Measurements from ENCODE around the gene CHN1.

The CHN1 gene

DNA sequence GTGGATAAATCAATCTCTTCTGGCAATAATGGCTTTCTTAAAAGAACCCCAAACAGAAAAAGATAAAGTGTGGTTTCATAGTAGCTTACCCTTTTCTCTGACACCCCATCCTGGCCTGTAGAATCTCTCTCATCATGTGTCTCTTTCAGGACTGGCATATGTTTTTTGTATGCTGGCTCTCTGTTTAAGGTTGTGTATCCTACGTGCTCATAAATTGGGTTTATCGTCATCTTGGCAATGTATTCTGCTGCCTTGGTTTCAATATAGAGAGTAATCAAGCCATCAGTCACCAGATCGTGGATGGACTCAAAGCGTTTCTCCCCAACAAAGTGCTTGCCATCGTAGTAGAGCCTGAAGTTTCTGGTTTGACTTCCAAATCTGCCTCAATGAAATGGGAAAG is 127.4 kb downstream of the CHN1 start:
- in situ Hi-C loops (cut with MboI; ENCODE audit: low sequenced_read_pairs): no loop called here

DNA sequence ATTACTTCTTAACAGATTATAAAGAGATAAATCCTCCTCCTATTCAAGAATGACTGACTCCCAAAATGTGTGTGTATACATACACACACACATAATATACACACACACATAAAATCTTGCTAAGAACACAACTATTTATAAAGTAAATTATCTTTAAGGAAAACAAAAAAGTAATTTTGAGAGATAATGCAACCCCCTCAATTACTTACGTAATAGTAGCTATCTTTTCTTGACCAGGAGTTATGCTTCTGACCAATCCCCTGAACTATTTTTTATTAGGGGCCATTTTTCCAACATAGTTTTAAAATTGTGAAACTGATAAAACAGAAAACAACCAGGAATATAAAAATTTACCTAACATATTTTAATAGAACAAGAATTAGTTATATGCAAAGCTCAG is 127.9 kb downstream of the CHN1 start:
- in situ Hi-C loops (cut with MboI; ENCODE audit: low sequenced_read_pairs): no loop called here

DNA sequence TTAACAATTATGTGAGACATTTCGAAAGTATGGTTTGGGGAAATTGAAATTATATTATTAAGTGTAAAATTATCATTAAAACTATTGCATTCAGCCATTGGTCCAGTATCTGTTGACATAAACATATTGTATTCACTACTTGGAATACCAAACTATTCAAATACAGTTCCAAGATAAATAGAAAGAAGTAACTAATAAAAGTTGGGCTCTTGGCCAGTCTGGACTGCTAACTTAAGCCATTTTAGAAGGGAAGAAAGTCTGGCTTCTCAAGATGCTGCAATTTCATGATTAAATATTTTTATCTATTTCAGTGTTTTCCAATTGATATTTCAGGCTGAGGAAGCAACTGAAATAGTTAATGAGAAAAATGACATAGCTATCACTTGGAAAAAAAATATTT is 131.1 kb downstream of the CHN1 start:
- in situ Hi-C loops (cut with MboI; ENCODE audit: low sequenced_read_pairs): no loop called here

DNA sequence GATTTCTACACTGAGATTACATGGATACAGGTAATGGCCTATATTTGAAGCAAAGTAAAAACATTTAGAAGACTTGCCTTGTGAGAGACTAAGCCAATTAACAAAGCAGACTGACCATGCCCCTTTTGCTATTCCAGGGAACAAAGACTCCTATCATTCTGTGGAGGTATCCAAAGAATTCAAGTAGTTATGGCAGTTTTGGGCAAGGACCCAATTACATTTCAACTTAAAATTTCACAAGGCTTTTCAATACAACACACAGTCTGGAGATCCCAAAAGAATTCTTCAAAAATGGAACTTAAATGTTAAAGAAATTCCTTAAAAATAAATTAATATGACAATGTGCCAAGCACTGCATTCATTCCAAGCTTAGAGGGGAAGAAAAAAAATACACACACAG is 131.7 kb downstream of the CHN1 start:
- in situ Hi-C loops (cut with MboI; ENCODE audit: low sequenced_read_pairs): no loop called here

DNA sequence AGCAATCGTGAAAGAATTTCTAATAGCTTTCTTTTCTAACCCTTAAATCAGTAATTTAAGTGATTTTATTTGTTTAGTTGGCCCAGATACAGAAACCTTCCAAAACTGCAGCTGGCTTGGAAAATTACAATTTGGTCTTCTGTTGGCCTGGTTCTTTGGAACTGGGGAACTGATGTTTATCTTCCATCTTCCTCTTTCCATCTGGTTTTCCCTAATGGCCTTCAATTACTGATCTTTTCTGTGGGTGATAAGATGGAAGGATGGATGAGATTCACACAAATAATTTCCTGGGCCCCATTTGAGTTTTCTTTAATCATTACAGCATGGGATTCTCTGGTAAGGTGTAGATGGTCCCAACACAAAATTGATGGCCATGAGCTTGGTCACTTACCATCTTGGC is 134.4 kb downstream of the CHN1 start:
- in situ Hi-C loops (cut with MboI; ENCODE audit: low sequenced_read_pairs): no loop called here

DNA sequence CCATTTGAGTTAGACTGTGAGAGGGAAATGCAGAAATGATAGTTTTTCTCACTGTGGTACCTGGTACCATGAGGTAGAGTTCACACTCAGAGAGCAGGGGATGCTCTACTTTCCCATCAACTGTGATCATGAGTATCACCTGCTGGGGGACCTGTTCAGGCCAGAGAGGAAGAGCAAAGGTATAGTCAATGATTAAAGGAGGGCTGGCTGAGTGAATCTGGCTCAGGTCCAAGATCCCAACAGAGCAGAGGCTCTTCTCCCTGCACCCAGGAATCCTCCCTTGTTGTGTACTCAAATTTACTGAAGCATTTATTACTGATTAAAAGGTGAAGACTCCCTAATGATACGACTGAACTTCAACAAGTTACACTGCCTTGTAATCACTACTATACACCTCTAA is 136.3 kb downstream of the CHN1 start:
- in situ Hi-C loops (cut with MboI; ENCODE audit: low sequenced_read_pairs): no loop called here

DNA sequence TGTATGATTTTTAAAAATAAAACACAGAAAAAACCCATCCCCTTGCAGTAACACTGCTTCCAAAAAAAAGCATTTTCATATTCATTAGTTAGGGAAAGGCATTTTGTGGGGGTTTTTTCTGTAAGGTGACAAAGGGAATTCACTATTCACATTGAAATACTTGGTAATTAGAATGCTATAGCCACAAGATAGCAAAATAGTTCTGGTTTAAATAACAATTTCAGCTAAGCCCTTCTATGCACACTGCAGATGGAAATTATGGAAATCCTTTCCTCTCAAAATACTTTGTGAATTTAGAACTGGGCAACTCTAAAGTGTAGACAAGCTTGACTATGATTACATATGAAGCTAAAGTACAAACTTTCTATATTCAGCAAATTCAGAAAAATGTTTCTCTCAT is 138.8 kb downstream of the CHN1 start:
- in situ Hi-C loops (cut with MboI; ENCODE audit: low sequenced_read_pairs): no loop called here

DNA sequence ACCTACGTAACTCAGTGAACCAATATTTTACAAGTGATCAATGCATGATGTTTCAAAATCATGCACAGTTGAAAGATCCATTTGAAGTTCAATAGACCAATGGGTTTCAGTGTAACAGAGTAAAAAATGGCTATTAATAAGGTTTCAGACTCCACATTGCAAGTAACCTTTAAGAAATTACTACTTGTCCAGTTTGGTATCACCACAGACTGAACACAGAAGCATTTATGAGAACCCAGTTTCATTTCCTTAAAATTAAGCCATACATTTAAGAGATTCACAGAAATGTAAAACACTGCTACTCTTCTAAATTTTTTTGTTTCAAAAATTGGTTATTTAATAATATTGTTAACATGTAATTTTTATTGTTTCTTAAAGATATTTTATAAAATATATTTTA is 142.0 kb downstream of the CHN1 start:
- in situ Hi-C loops (cut with MboI; ENCODE audit: low sequenced_read_pairs): no loop called here

DNA sequence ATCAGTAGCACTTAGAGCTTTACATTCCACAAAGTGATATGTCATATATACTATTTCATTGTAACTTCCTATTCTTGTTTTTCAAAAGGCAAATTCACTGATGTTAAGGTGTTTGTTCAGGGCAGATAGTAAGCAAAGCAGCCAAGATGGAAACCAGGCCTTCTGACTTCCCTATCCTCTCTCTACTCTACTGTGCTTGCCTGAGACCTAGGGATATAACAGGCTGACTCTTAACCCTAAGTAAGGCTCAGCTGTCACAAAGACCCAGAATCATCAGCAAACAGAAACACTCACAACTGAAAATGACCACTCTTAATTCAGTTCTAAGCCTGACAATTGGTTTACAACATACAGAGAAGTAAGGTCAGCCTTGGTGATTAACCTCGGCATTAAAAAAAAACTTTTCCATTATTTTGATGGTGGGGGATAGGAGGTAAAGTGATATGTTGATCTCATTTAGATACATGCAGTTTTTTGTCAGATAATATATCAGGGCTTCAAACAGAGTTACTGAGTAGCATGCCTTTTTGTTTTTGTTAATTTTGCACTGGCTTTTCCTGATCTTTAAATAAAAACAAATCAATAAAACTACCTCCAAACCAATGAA is 145.5 kb downstream of the CHN1 start:
- in situ Hi-C loops (cut with MboI; ENCODE audit: low sequenced_read_pairs): no loop called here

DNA sequence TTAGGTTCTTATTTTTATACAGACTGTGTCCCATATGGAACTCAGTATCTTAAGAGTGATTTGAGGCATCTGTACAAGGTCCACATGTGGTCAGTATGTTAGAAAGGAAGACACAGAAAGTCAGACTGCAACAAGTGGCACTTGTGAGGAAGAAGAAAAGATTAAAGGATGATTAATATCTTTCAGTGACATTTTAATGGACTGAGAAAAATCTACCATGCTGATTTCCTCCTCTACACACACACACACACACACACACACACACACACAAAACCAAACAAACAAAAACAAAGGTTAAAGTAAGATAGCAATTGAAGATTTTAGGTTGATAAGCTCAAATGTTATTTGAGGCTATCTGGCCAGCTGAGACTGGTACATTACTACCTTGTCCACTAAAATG is 146.4 kb downstream of the CHN1 start:
- in situ Hi-C loops (cut with MboI; ENCODE audit: low sequenced_read_pairs): no loop called here

DNA sequence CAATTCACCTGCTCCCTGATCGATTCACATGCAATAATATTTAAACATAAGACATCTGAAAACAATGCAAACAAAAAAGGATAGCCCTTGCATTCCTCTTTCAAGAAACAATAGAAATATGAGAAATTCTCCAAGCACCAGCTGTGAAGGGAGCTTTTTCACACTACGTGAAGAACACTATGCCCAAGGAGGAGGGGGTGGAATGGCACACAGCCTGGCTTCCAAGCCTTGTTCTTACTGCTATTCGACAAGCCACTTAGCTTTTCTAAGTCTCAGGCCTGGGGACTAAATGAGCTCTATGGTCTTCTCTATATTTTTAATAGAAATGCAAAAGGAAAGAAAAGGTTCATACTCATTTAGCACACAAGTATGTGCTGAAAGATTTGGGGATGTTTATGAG is 148.7 kb downstream of the CHN1 start:
- in situ Hi-C loops (cut with MboI; ENCODE audit: low sequenced_read_pairs): no loop called here

DNA sequence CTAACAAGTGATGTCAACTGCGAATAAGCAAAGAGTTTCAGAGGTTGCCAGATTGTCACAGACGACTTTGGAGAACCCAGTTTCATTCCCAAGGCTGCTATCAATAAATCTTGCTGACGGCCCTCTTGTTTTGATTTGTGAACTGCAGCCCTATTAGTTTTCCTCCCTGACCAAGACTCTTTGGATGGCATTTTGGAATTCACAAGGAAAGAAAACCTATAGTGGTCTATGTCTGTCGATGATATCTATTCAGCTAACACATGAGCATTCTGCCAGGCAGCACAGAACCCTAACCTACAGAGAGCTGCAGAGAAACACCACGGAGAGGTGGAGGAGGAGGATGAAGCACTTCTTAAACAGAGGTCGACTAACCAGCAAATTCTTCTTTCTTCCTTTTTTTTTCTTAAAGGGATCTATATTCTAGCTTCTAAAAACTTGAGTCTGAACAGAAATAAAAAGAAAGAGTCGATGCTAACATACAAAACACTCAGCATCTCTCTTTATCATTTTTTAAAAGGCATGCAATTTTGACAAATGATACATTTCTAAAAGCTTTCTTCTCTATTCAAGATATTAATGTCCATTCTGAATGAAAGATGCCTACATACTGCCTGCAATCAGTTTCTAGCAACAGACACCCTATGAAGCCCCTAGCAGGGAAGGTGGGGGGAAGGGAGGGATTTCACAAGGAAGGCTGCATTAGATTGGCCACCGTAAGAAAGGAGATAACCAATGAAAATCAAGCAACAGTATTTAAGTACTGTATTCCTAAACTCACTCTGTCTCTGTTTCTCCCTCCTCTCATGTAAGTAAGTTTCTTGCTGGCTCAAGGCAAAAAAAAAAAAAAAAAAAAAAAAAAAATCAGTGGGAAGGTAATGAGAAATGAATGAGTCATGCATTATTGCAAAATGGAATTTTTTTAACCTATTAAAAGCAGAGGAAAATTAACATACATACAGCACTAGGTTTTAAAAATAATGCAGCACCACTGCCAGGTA is 157.9 kb downstream of the CHN1 start:
- in situ Hi-C loops (cut with MboI; ENCODE audit: low sequenced_read_pairs): no loop called here

DNA sequence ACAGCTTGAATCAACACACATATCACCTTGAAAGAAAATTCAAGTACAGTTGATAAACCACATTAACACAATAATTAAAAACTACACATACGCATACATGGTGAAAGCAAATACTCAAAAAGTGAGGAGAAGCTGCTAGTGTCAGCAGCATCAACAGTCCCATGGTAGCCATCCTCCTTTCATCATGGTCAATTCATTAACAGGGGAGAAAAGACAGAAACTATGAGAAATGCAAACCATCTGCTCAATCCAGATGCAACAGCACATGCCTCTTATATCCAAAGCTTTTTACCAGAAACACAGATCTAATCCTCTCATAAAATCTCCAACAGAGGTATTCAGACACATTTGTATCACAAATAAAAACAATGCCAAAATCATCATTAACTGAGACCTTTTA is 159.0 kb downstream of the CHN1 start:
- in situ Hi-C loops (cut with MboI; ENCODE audit: low sequenced_read_pairs): no loop called here

DNA sequence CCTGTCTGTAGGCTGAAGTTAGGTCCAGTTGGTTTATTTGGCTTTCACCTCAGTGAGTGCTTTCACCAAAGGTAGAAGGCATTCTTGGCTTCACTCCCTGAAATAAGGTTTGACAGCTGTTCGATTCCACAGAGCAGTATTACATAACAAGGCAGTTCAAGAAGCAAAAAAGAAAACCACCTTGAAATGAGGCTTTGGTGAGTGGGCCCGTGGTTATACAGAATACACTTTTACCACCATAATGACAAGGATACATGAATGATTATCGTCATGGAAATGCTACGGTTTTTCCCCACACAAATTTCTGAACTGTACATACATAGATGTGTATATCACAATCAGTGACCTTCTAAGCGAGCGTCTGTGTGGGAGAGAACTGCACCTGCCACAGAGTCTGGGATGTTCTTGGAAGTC is 160.9 kb downstream of the CHN1 start:
- in situ Hi-C loops (cut with MboI; ENCODE audit: low sequenced_read_pairs): no loop called here

DNA sequence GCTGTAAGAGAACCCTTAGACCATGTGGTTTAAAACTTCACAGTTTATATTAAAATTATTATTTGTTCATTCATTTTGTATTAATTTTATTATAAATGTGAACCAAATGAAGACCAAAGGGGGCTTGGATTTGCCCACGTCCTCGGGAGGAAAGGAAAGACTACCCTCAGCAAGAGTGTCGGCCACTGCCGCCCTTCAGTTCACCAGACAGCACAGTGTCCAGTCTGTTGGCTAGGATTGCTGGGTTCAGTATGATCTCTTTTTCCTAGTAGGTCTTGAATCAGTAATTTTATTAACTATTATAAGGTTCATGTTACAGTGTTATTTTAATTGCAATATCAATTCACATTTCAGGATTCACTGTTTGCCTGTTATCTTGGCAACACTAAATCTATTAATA is 162.7 kb downstream of the CHN1 start:
- in situ Hi-C loops (cut with MboI; ENCODE audit: low sequenced_read_pairs): no loop called here

DNA sequence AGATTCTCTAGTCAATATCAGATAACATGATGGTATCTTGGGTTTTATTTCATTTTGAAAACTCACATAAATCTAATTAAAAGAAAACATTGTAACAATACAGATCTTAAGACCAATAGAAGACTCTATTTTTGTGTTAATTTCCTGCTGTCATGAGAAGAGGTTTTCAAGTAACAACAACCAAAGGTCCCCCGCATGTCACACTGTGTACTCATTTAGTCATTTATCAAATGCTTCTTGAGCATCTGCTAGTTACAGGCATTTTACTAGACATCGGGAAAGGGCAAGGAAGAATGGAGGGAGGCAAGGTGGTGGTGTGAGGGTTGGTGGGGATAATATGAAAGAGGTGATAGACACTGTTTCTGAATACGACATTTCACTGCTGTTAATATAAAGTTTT is 163.2 kb downstream of the CHN1 start:
- in situ Hi-C loops (cut with MboI; ENCODE audit: low sequenced_read_pairs): no loop called here

DNA sequence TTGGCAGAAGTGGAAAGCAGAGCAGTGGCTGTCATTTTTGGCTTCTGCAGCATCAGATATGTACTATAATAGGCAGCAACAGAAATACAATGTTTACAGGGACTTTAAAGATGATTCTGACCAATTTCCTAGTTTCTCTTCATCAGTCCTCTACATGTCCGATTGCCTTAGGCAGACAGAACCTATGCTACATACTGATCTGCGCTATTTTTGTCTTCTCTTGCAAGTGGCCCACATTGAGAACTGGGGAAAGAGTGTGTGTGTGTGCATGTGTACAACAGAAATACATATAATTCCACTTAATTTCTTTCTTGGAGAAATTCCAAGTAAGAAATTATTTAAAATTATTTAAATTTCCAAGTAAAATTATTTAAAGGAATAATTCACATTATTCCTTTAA is 163.8 kb downstream of the CHN1 start:
- in situ Hi-C loops (cut with MboI; ENCODE audit: low sequenced_read_pairs): no loop called here

DNA sequence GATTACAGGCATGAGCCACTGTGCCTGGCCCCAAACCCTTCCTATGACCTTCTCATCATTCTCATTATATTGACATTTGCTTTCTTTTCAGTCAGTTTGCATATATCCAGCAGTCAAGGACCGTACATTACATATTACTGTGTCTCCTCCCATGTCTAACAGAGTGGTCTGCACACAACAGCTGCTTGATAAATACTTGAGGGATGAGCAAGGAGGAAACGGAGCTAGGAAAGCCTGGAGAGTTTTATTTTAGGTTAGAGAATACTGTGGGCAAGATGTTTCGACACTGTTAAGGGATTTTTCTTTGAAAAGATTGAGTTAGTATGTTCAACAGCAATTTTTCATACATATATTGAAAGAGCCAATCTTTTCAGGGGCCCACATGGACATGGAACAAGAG is 164.7 kb downstream of the CHN1 start:
- in situ Hi-C loops (cut with MboI; ENCODE audit: low sequenced_read_pairs): no loop called here

DNA sequence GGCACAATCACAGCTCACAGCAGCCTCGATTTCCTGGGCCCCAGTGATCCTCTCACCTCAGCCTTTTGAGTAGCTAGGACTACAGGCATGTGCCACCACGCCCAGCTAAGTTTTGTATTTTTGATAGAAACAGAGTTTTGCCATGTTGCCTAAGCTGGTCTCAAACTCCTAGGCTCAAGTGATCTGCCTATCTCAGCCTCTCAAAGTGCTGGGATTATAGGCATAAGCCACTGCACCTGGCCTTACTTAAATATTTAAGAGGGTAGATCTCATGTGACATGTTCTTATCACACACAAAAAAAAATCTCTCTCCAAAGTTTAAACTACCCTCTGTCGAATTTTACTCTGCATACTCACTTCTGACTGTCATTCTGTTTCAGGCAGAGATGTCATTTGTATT is 165.5 kb downstream of the CHN1 start:
- in situ Hi-C loops (cut with MboI; ENCODE audit: low sequenced_read_pairs): no loop called here

DNA sequence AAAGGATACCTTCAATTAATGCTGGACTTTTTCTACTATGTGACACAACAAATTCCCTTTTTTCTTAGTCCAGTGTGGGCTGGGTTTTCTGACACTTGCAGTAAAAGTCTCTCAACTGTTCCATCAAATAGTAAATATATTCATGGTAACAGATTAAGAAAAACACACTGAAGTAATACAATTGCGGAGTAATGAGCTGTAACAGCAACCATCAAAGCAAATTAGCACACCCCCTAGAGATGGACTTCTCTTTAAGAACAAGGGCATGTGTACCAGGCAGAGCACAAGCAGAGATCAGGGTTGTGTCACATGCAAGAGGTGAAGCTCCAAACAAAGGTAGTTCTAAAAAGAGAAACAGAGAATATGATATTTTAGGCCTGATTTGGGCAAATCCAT is 168.2 kb downstream of the CHN1 start:
- in situ Hi-C loops (cut with MboI; ENCODE audit: low sequenced_read_pairs): no loop called here

DNA sequence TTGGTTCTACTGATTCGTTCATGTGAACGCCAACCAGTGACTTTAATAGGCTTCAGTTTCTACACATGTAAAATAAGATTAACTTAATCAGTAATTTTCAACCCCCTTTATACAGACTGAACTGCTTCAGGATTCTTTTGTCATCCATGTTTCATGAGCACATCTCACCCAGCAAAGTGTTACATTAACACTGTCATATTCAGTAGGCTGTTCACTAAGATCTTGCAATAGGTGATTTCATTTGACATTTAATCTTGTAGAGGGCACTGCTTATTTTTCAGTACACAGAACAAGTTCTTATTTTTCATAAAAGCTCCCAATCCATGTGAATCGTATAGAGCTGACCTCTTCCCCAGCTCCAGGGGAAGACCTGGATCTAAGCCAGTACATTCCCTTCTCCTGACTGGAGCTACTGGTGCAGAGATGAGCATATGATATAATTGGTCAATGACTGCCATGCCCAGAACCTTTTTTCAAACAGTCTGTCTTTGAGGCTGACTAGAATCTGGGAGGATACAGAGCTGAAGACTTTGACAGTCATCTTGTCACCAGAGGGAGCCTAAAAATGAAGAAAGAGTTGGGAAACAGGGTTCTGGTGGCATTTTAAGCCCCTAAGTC is 168.7 kb downstream of the CHN1 start:
- in situ Hi-C loops (cut with MboI; ENCODE audit: low sequenced_read_pairs): no loop called here

DNA sequence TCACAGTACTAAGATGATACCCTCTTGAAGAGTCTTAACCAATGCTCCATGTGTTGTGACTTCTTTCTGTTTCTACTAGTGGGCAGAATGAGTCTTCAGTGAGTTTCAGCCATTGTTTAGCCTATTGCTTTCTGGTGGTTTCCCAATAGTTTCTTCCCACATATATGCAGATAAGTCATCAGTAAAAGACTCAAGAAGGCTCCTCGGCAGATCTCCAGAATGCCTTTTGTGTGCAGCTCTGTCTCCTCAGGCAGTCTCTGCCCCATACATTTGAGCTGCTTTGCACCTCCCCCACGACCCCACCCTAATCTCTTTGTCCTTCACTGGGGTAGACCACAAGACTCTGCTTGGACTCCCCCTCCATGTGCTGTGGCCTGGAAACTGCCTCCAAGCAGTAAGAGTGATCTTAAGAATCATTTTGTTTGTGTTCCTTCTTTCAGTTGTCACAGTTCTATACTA is 169.4 kb downstream of the CHN1 start:
- in situ Hi-C loops (cut with MboI; ENCODE audit: low sequenced_read_pairs): no loop called here

All from hTERT RPE-1 (cell line).